Kidney glomerular epithelial cell (primary cell): Measurements from ENCODE around the gene CSAD.
"Not testable (repeated sequence)": the region's sequence is repeated elsewhere in the genome, so short reads cannot be mapped to it uniquely, and the experiment has no call there.

Experiments
- DNase-seq: peaks from one replicate; lab custom pipeline; 2025; lab: John Stamatoyannopoulos, UW

CSAD gene

GRCh38 chr12:53217931-53218307 is 37.2 kb upstream of the CSAD start:
- no peak for DNase-seq

GRCh38 chr12:53217051-53217930 is 36.6 kb upstream of the CSAD start:
- DNase-seq: no peak

- DNase-seq: no peak
These were observed 34.8 kb upstream of the CSAD start for GRCh38 chr12:53215497-53215896.

GRCh38 chr12:53214687-53215455 is 34.1 kb upstream of the CSAD start:
- DNase-seq: no peak

GRCh38 chr12:53214221-53214620 is 33.5 kb upstream of the CSAD start:
- no peak for DNase-seq

GRCh38 chr12:53213348-53213747 is 32.6 kb upstream of the CSAD start:
- DNase-seq: peak; percentile 25

GRCh38 chr12:53212931-53213330 is 32.2 kb upstream of the CSAD start:
- no peak for DNase-seq

- DNase-seq: no peak
These were observed 31.0 kb upstream of the CSAD start for GRCh38 chr12:53211476-53212381.

- DNase-seq: no peak
These were observed 30.1 kb upstream of the CSAD start for GRCh38 chr12:53210843-53211242.

GRCh38 chr12:53208877-53209463 is 28.2 kb upstream of the CSAD start:
- DNase-seq: no peak

- DNase-seq: no peak
These were observed 27.7 kb upstream of the CSAD start for GRCh38 chr12:53208435-53208834.

- no peak for DNase-seq
These were observed 26.3 kb upstream of the CSAD start, which contains the start of gene ITGB7 for GRCh38 chr12:53207042-53207441. Gene ITGB7, minus strand, starts transcription at chr12:53207251. Its CDS starts 6,808 bp downstream, at chr12:53200443.

GRCh38 chr12:53205747-53206419 is 25.2 kb upstream of the CSAD start:
- peak; percentile 49 for DNase-seq

GRCh38 chr12:53204351-53204750 is 23.6 kb upstream of the CSAD start:
- no peak for DNase-seq

- DNase-seq: not testable (repeated sequence)
These were observed 21.6 kb upstream of the CSAD start for GRCh38 chr12:53202316-53202715.

GRCh38 chr12:53201639-53202038 is 20.9 kb upstream of the CSAD start:
- no peak for DNase-seq

GRCh38 chr12:53201177-53201541 is 20.4 kb upstream of the CSAD start:
- peak; percentile 25 for DNase-seq

GRCh38 chr12:53200458-53201176 is 19.9 kb upstream of the CSAD start:
- DNase-seq: no peak

- DNase-seq: no peak
These were observed 19.4 kb upstream of the CSAD start for GRCh38 chr12:53200107-53200457.

- DNase-seq: no peak
These were observed 19.0 kb upstream of the CSAD start for GRCh38 chr12:53199700-53200099.
